ENCODE measurements around the gene PDZD2. TPM values are rescaled to one million over a fixed set of nuclear protein-coding genes. Genes with fewer than 3 reads are reported as not detected.

PDZD2 gene
- total RNA-seq, 1 donor from 2014 or later: not detected

GRCh38 chr5:31798168-31798567 lies 159.2 kb downstream of the PDZD2 start:
- Mint-ChIP-seq H3K27ac (no peak overlapping the region), H3K9me3 (no peaks in the 10 kb centered on the region), H3K4me3 (no peak overlapping the region), H3K4me1 (no peaks in the 10 kb centered on the region), H3K36me3 (ENCODE audit: low read depth) (no peaks in the 10 kb centered on the region), H3K27me3 (no peaks in the 10 kb centered on the region)
- DNase-seq: no peak
- intact Hi-C loops (cut with micrococcal nuclease): no loop called here

DNA sequence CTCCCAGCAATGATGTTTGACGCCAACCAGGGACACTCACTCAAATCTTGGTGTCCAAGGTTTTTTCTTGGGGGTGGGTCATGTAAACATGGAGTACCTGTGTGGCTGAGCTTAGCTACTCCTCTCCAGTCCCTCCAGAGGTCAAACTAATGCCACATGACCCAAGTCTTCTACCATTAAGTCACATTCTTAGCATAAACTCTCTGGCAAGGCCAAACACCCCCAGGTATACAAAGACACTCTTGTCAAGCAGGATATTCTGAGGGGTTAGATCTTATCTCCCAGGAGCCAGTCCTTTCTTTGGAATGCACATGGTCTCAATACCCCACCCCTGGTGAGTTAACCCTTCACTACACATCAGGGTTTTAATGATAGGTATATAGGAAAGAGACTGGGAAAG lies 161.4 kb downstream of the PDZD2 start:
- intact Hi-C loops (cut with micrococcal nuclease): no loop called here
- Mint-ChIP-seq H3K9me3 (no peaks in the 10 kb centered on the region), H3K36me3 (ENCODE audit: low read depth) (no peaks in the 10 kb centered on the region), H3K27ac (no peak overlapping the region), H3K27me3 (no peaks in the 10 kb centered on the region), H3K4me3 (no peak overlapping the region), H3K4me1 (no peaks in the 10 kb centered on the region)
- DNase-seq: no peak

DNA sequence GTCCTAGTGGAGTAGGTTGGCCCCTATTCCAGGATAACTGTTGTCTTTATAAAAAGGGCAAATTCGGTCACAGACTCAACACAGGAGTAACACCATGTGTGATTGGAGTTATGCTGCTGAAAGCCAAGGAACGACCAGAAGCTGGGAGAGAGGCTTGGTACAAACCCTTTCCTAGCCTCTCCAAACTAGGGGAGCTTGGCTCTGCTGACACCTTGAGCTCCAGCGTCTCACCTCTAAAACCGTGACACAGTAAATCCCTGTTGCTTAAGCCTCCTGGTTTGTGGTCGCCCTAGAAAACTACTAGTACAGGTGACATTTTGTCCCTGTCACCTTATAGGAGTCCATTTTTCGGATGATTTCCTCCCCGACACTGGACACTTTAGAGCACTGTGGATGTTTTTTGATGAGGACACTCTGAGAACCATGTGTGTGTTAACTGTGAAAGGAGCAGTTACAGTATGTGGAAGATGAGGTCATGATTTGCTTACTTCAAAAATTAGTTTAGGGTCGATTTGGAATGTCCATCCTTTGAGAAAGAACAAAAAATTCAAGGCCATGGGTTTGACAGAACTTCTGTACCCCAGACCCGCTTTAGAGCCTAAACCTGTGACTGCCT lies 167.0 kb downstream of the PDZD2 start:
- intact Hi-C loops (cut with micrococcal nuclease): no loop called here

DNA sequence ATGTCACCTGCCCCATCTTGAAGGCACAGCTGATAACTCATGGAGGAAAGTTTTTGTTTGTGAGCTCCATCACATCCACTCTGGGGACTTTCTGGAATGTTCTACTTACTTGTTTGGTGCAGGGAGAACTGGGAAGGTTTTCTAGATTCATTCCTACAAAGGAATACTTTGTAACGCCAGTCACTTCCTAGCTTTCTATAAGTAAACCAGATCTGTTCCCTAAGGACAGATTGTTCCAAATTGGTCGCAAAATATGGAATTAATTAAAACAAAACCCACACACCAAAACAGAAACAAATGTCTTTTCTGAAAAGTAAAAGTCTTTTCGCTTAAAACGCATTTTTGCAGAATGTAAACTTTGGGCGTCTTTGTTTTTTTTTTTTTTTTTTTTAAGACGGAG lies 167.6 kb downstream of the PDZD2 start:
- intact Hi-C loops (cut with micrococcal nuclease): no loop called here
- Mint-ChIP-seq H3K36me3 (ENCODE audit: low read depth) (no peaks in the 10 kb centered on the region), H3K9me3 (no peaks in the 10 kb centered on the region), H3K27me3 (no peaks in the 10 kb centered on the region), H3K27ac (no peak overlapping the region), H3K4me3 (no peak overlapping the region), H3K4me1 (no peaks in the 10 kb centered on the region)
- DNase-seq: no peak

More for the DNA sequence above, 167.0 kb downstream of the PDZD2 start:
- DNase-seq: no peak
- Mint-ChIP-seq H3K27me3 (no peaks in the 10 kb centered on the region), H3K36me3 (ENCODE audit: low read depth) (no peaks in the 10 kb centered on the region), H3K9me3 (no peaks in the 10 kb centered on the region), H3K4me3 (no peak overlapping the region), H3K27ac (no peak overlapping the region), H3K4me1 (no peaks in the 10 kb centered on the region)

- intact Hi-C loops (cut with micrococcal nuclease): no loop called here
- no peak overlapping the region for H3K4me3 Mint-ChIP-seq
- H3K36me3 Mint-ChIP-seq (ENCODE audit: low read depth): no peaks in the 10 kb centered on the region
- H3K27me3 Mint-ChIP-seq: no peaks in the 10 kb centered on the region
- no peaks in the 10 kb centered on the region for H3K4me1 Mint-ChIP-seq
- no peak overlapping the region for H3K27ac Mint-ChIP-seq
- no peak for DNase-seq
- H3K9me3 Mint-ChIP-seq: no peaks in the 10 kb centered on the region
Measured at GRCh38 chr5:31807789-31808540, 169.0 kb downstream of the PDZD2 start.

DNA sequence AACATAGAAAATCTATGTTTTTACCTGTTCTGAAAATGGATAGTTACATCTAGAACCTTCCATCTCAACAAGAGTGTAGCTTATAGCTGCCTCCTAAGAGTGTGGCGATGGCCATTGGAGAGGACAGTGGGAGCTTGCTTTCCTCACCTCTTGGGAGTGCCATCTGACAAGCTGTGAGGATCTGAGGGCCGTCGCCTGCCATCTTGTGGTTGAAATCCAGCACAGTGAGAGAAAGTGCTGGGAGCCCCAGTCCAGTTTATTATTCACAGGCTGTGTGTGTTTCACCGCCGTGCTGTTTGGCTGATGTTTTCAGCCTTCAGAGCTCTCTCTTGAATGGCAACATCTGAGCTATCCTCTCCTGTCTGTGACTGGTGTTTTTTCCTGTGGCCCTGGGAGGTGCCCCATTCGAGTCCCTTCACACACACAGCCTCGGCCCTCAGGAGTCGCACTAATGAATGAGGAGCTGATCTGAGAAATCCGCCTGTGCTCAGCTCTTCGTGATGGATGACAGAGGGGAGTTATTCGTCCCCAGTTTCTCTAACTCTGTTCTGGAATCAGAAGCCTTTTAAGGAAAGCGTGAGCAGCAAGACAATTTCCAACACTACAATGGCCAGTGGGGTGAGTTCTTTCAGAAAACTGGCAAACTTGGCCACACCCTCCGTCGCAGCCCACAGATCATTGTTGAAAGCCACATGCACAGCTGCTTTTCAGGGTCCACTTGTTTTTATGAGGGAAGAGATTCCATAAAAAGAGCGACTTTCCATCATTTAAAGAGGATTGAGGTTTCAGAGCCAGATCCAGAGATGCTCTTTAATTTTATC lies 170.3 kb downstream of the PDZD2 start:
- Mint-ChIP-seq H3K27ac (no peak overlapping the region), H3K36me3 (ENCODE audit: low read depth) (no peaks in the 10 kb centered on the region), H3K27me3 (no peaks in the 10 kb centered on the region), H3K4me3 (no peak overlapping the region), H3K4me1 (no peaks in the 10 kb centered on the region), H3K9me3 (no peaks in the 10 kb centered on the region)
- intact Hi-C loops (cut with micrococcal nuclease): no loop called here
- peak; percentile 58 for DNase-seq

- H3K4me1 Mint-ChIP-seq: no peaks in the 10 kb centered on the region
Measured at GRCh38 chr5:31811210-31811609, 172.3 kb downstream of the PDZD2 start.

GRCh38 chr5:31815376-31815775 lies 176.4 kb downstream of the PDZD2 start:
- no peaks in the 10 kb centered on the region for H3K36me3 Mint-ChIP-seq (ENCODE audit: low read depth)
- no peaks in the 10 kb centered on the region for H3K4me1 Mint-ChIP-seq
- H3K27me3 Mint-ChIP-seq: no peaks in the 10 kb centered on the region
- H3K27ac Mint-ChIP-seq: no peak overlapping the region
- H3K4me3 Mint-ChIP-seq: no peak overlapping the region
- no peaks in the 10 kb centered on the region for H3K9me3 Mint-ChIP-seq
- intact Hi-C loops (cut with micrococcal nuclease): no loop called here
- no peak for DNase-seq

More at GRCh38 chr5:31811210-31811609, 172.3 kb downstream of the PDZD2 start:
- H3K27me3 Mint-ChIP-seq: no peaks in the 10 kb centered on the region
- H3K36me3 Mint-ChIP-seq (ENCODE audit: low read depth): no peaks in the 10 kb centered on the region
- no peak for DNase-seq
- intact Hi-C loops (cut with micrococcal nuclease): no loop called here
- no peaks in the 10 kb centered on the region for H3K9me3 Mint-ChIP-seq
- no peak overlapping the region for H3K4me3 Mint-ChIP-seq
- no peak overlapping the region for H3K27ac Mint-ChIP-seq

- Mint-ChIP-seq H3K4me3 (no peak overlapping the region), H3K27ac (no peak overlapping the region), H3K36me3 (ENCODE audit: low read depth) (no peaks in the 10 kb centered on the region), H3K4me1 (no peaks in the 10 kb centered on the region), H3K27me3 (peaks cover 2% of the 10 kb centered on the region), H3K9me3 (no peaks in the 10 kb centered on the region)
- DNase-seq: no peak
- intact Hi-C loops (cut with micrococcal nuclease): no loop called here
Measured at GRCh38 chr5:31819926-31820516, 181.1 kb downstream of the PDZD2 start.

GRCh38 chr5:31823472-31823871 lies 184.5 kb downstream of the PDZD2 start:
- no peaks in the 10 kb centered on the region for H3K4me1 Mint-ChIP-seq
- no peak overlapping the region for H3K4me3 Mint-ChIP-seq
- H3K36me3 Mint-ChIP-seq (ENCODE audit: low read depth): no peaks in the 10 kb centered on the region
- H3K9me3 Mint-ChIP-seq: no peaks in the 10 kb centered on the region
- intact Hi-C loops (cut with micrococcal nuclease): no loop called here
- H3K27me3 Mint-ChIP-seq: peaks cover 2% of the 10 kb centered on the region
- H3K27ac Mint-ChIP-seq: no peak overlapping the region
- DNase-seq: no peak

- Mint-ChIP-seq H3K36me3 (ENCODE audit: low read depth) (no peaks in the 10 kb centered on the region), H3K27ac (no peak overlapping the region), H3K4me1 (no peaks in the 10 kb centered on the region), H3K4me3 (no peak overlapping the region), H3K27me3 (peaks cover 2% of the 10 kb centered on the region), H3K9me3 (no peaks in the 10 kb centered on the region)
- intact Hi-C loops (cut with micrococcal nuclease): loop anchor here (1.0 to 5.0 kb wide), 2 partner anchors 251 to 267 kb away; no protein-coding TSS in a partner anchor
- DNase-seq: no peak
Measured at GRCh38 chr5:31824869-31825517, 186.1 kb downstream of the PDZD2 start.

GRCh38 chr5:31825518-31826068 lies 186.7 kb downstream of the PDZD2 start:
- H3K27me3 Mint-ChIP-seq: peaks cover 2% of the 10 kb centered on the region
- peak; percentile 83 for DNase-seq
- H3K9me3 Mint-ChIP-seq: no peaks in the 10 kb centered on the region
- H3K27ac Mint-ChIP-seq: no peak overlapping the region
- no peaks in the 10 kb centered on the region for H3K36me3 Mint-ChIP-seq (ENCODE audit: low read depth)
- intact Hi-C loops (cut with micrococcal nuclease): loop anchor here (1.0 to 5.0 kb wide), 2 partner anchors 251 to 267 kb away; no protein-coding TSS in a partner anchor
- no peaks in the 10 kb centered on the region for H3K4me1 Mint-ChIP-seq
- no peak overlapping the region for H3K4me3 Mint-ChIP-seq

- H3K27me3 Mint-ChIP-seq: no peaks in the 10 kb centered on the region
- no peaks in the 10 kb centered on the region for H3K4me1 Mint-ChIP-seq
- H3K27ac Mint-ChIP-seq: no peak overlapping the region
- intact Hi-C loops (cut with micrococcal nuclease): loop anchor here (5.0 kb wide), 1 partner anchor 264 kb away; no protein-coding TSS in a partner anchor
- no peaks in the 10 kb centered on the region for H3K36me3 Mint-ChIP-seq (ENCODE audit: low read depth)
- H3K4me3 Mint-ChIP-seq: no peak overlapping the region
- DNase-seq: no peak
- H3K9me3 Mint-ChIP-seq: no peaks in the 10 kb centered on the region
Measured at GRCh38 chr5:31827867-31828266, 188.9 kb downstream of the PDZD2 start.

Data from activated CD4-positive, alpha-beta T cell treated with anti-CD3 and anti-CD28 coated beads, Interleukin-2, amount 10 ng/mL, durations not matched to agents 24 days and 14 days (primary cell).